Dedifferentiated amniotic fluid mesenchymal stem cell (primary cell): ENCODE measurements around the gene PBX4.

Experiments
- DNase-seq: peaks from one replicate; pipeline ENCODE4 v3.0.0-alpha.2; 2016; ENCODE audit errors: extremely low spot score

The PBX4 gene

GRCh38 chr19:19558636-19559035 is 59.9 kb downstream of the PBX4 start:
- no peak for DNase-seq

GRCh38 chr19:19558055-19558454 is 60.4 kb downstream of the PBX4 start:
- DNase-seq, result no peak

GRCh38 chr19:19554074-19555023 is 64.1 kb downstream of the PBX4 start:
- no peak for DNase-seq

- DNase-seq, result no peak
Observed at GRCh38 chr19:19553670-19554069, 64.8 kb downstream of the PBX4 start.

GRCh38 chr19:19552798-19553197 is 65.7 kb downstream of the PBX4 start:
- no peak for DNase-seq

- DNase-seq, result no peak
Observed at GRCh38 chr19:19551853-19552192, 66.7 kb downstream of the PBX4 start.

- no peak for DNase-seq
Observed at GRCh38 chr19:19550972-19551852, 67.3 kb downstream of the PBX4 start.

GRCh38 chr19:19550485-19550929 is 68.0 kb downstream of the PBX4 start:
- no peak for DNase-seq

- DNase-seq, result no peak
Observed at GRCh38 chr19:19549804-19550464, 68.6 kb downstream of the PBX4 start.

GRCh38 chr19:19548915-19549759 is 69.3 kb downstream of the PBX4 start:
- DNase-seq, result no peak

GRCh38 chr19:19547674-19548336 is 70.7 kb downstream of the PBX4 start:
- no peak for DNase-seq

- no peak for DNase-seq
Observed at GRCh38 chr19:19546751-19547162, 71.7 kb downstream of the PBX4 start.

- DNase-seq, result no peak
Observed at GRCh38 chr19:19545707-19546106, 72.8 kb downstream of the PBX4 start.

GRCh38 chr19:19544954-19545591 is 73.4 kb downstream of the PBX4 start:
- DNase-seq, result no peak

- no peak for DNase-seq
Observed at GRCh38 chr19:19544257-19544953, 74.1 kb downstream of the PBX4 start.

GRCh38 chr19:19543640-19544039 is 74.8 kb downstream of the PBX4 start:
- no peak for DNase-seq

- no peak for DNase-seq
Observed at GRCh38 chr19:19543101-19543500, 75.4 kb downstream of the PBX4 start.

GRCh38 chr19:19542507-19542906 is 76.0 kb downstream of the PBX4 start:
- no peak for DNase-seq

GRCh38 chr19:19541616-19542015 is 76.9 kb downstream of the PBX4 start:
- DNase-seq, result no peak
